ENCODE measurements around the gene FGFRL1. TPM values are rescaled to one million over a fixed set of nuclear protein-coding genes. Genes with fewer than 3 reads are reported as not detected.

The FGFRL1 gene
- total RNA-seq, 1 donor from 2014 or later: 5.2 TPM

DNA sequence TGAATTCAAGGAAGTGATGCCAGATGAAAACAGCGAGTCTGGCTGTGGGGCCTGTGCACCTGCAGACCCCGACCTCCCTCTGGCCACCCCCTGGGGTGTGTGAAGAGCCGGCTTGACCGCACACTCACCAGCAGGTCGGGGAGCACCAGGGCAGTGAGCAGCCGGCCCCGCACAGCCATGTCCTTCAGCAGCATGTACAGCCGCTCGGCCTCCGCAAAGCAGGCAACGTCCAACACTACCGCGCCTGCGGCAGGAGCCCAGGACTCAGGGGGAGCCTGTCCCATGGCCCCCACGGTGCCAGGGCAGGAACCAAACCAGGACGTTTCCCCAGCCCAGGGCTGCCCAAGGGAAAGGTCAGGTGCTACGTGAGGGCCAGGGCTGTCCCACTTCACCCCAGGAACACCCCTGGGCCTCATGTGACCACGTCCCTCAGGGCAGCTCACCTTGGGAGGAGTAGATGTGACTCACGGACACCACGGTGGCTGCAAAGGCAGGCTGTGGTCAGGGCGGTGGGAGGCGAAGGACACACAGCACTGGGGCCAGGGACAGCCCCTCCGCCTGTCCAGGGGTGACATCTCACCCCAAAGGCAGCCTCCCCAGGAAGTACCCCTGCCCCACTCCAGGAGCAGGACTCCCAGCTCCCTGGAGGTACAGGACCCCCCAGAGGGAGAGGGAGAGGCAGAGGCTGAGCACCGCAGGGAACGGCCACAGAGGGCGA is 46.2 kb upstream of the FGFRL1 start:
- no peaks in the 10 kb centered on the region for H3K9me3 Mint-ChIP-seq (ENCODE audit: unreplicated experiment)
- TF ChIP-seq, protein P1, sequence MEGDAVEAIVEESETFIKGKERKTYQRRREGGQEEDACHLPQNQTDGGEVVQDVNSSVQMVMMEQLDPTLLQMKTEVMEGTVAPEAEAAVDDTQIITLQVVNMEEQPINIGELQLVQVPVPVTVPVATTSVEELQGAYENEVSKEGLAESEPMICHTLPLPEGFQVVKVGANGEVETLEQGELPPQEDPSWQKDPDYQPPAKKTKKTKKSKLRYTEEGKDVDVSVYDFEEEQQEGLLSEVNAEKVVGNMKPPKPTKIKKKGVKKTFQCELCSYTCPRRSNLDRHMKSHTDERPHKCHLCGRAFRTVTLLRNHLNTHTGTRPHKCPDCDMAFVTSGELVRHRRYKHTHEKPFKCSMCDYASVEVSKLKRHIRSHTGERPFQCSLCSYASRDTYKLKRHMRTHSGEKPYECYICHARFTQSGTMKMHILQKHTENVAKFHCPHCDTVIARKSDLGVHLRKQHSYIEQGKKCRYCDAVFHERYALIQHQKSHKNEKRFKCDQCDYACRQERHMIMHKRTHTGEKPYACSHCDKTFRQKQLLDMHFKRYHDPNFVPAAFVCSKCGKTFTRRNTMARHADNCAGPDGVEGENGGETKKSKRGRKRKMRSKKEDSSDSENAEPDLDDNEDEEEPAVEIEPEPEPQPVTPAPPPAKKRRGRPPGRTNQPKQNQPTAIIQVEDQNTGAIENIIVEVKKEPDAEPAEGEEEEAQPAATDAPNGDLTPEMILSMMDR (IDR thresholded peaks at IDR 0.05; ENCODE audit: unreplicated experiment): no peak
- H3K27me3 Mint-ChIP-seq (ENCODE audit: unreplicated experiment): peaks cover 17% of the 10 kb centered on the region
- H3K4me3 Mint-ChIP-seq (ENCODE audit: unreplicated experiment): no peak overlapping the region
- H3K27ac Mint-ChIP-seq (ENCODE audit: unreplicated experiment): no peak overlapping the region
- no peaks in the 10 kb centered on the region for H3K4me1 Mint-ChIP-seq (ENCODE audit: unreplicated experiment)
- peaks cover 3% of the 10 kb centered on the region for H3K36me3 Mint-ChIP-seq (ENCODE audit: low read depth, unreplicated experiment)
- no peak for DNase-seq (ENCODE audit: low spot score)

DNA sequence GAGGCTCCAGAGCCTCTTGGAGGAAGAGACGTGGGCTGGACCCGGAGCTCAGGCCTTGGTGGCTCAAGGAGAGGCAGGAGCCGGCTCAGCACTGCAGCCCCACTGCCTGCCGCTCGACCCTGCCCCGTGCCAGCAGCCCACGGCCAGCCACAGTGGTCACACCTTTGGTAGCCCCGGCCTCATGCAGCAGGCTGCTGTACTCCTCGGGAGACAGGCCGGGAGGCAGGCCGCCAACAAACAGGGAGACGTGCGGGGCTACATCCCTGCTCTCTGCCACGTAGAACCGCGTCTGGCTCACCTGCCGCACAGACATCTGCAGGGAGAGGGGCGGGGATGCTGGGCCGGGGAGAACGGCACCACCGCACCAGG is 45.7 kb upstream of the FGFRL1 start:
- no peak for DNase-seq (ENCODE audit: low spot score)
- peak overlapping the region; percentile 69 for H3K4me3 Mint-ChIP-seq (ENCODE audit: unreplicated experiment)
- H3K4me1 Mint-ChIP-seq (ENCODE audit: unreplicated experiment): no peaks in the 10 kb centered on the region
- TF ChIP-seq, protein P1 (IDR thresholded peaks at IDR 0.05; ENCODE audit: unreplicated experiment): no peak
- no peaks in the 10 kb centered on the region for H3K9me3 Mint-ChIP-seq (ENCODE audit: unreplicated experiment)
- H3K27me3 Mint-ChIP-seq (ENCODE audit: unreplicated experiment): peaks cover 21% of the 10 kb centered on the region
- no peak overlapping the region for H3K27ac Mint-ChIP-seq (ENCODE audit: unreplicated experiment)
- H3K36me3 Mint-ChIP-seq (ENCODE audit: low read depth, unreplicated experiment): peaks cover 3% of the 10 kb centered on the region

DNA sequence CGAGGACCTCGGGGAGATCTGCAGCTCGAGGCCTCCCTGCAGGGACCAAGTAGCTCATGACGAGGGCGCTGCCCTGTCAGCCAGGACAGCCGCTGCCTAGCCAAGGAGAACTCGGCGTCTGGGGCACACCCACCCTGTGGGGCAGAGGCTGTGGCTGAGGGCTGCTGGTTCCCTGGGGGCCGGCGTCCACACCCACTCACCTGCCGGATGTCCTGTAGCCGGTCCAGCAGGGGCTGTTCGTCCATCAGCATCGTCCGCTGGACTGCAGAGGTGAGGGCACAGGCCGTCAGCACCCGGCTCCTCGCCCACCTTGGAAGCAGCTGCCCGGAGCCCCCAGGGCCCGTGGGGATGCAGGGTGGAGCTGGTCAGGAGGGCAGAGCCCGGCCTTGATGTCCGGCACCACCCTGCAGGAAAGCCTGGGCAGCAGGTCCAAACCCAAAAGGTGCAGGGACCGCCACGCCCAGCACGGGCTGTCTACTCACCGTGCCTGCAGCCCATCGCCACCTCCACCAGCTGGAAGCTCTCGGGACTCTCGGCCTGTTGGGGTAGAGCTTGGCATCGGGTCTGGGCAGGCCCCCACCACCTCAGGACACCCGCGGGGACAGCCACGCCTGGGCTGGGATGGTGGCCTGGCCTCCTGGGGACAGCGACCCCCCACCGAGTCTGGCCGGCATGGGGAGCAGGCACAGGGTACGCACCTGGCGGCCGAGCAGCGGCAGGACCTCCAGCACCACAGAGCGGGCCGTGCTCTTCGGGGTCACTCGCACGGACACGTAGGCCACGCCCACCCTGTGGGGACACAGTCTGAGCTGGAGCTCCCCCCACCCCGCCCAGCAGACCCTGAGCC is 44.9 kb upstream of the FGFRL1 start:
- H3K27ac Mint-ChIP-seq (ENCODE audit: unreplicated experiment): no peak overlapping the region
- no peaks in the 10 kb centered on the region for H3K9me3 Mint-ChIP-seq (ENCODE audit: unreplicated experiment)
- no peaks in the 10 kb centered on the region for H3K4me1 Mint-ChIP-seq (ENCODE audit: unreplicated experiment)

DNA sequence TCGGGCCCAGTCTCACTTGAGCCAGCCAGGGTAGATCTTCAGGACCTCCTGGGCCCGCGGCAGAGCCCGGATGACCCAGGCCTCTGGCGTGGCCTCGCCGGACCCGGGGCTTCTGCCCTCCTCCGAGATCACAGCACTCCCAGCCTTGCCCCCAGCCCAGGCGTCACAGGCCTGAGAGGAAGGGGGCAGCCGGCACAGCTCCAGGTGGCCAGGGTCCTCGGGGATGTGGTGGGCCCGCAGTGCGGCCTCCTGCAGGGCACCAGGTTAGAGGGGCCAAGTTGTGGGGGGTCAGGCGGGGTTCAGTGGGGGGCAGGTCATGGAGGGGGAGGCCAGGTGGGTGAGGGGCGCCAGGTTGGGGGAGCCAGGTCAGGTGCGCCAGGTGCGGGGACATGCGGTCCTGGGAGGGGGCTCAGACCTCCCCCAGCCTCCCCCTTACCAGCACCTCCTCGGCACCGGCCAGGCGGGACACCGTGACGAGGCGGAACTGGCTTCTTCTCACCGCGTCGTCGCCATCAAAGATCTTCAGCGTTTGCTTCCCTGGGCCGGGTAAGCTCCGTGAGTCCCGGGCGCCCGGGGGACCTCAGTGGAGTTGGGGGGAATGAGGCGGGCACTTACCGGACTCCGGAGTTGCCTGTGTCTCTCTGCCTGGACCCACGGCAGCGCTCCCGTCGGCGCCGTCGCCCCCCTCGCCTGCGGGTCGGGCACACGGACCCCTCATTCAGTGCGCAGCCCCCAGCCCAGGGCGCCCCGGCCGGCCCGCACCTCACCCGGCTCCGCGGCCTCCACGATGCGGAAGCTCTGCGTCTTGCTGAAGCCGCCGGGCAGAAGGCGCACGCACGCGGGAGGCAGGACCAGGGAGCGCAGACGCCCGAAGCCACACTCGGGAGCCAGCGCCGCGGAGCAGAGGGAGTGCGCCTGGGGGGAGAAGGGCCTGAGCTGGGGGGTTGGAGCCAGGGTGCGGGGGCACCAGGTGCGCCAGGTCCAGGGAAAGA is 44.0 kb upstream of the FGFRL1 start:
- Mint-ChIP-seq H3K27ac (ENCODE audit: unreplicated experiment) (no peak overlapping the region), H3K4me1 (ENCODE audit: unreplicated experiment) (no peaks in the 10 kb centered on the region), H3K36me3 (ENCODE audit: low read depth, unreplicated experiment) (peaks cover 3% of the 10 kb centered on the region), H3K9me3 (ENCODE audit: unreplicated experiment) (no peaks in the 10 kb centered on the region), H3K4me3 (ENCODE audit: unreplicated experiment) (no peak overlapping the region), H3K27me3 (ENCODE audit: unreplicated experiment) (peaks cover 21% of the 10 kb centered on the region)
- no peak for DNase-seq (ENCODE audit: low spot score)
- TF ChIP-seq, protein P1 (IDR thresholded peaks at IDR 0.05; ENCODE audit: unreplicated experiment): no peak

More for the DNA sequence above, 44.9 kb upstream of the FGFRL1 start:
- H3K27me3 Mint-ChIP-seq (ENCODE audit: unreplicated experiment): peaks cover 22% of the 10 kb centered on the region
- DNase-seq (ENCODE audit: low spot score): no peak
- TF ChIP-seq, protein P1 (IDR thresholded peaks at IDR 0.05; ENCODE audit: unreplicated experiment): no peak
- peaks cover 3% of the 10 kb centered on the region for H3K36me3 Mint-ChIP-seq (ENCODE audit: low read depth, unreplicated experiment)
- H3K4me3 Mint-ChIP-seq (ENCODE audit: unreplicated experiment): no peak overlapping the region

All from endothelial cell (in vitro differentiated cells).